HG02759 (cell line): ENCODE data around the gene ARID5A.

Experiments
- ATAC-seq: cut with Tn5 transposase; IDR thresholded peaks from one replicate; pipeline ENCODE4 v1.9.1; 2021; ENCODE audit warnings: mild to moderate bottlenecking, moderate library complexity; ENCODE audit not compliant: unreplicated experiment

The ARID5A gene

DNA sequence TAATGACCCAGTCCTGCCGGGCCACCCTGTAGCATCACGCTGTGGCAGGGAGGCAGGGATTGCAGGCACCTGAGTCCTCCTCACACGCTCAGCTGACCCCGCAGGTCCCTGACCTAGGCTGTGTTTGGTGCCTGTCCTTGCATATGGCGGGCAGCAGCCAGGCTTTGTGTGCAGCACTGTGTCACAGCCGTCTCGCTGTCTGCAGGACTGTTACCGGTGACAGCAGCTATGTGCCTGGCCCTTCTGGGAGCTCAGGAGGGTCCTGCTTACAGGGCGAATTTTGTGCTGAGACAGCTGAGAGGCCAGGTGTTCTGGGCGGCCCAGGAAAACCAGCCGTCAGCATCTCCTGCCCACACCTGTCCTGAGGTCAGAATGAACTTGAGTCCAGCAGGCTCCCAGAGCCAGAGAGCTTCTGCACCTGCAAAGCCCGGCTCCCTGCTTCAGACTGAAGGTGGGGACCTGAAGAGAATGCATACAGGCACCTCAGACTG, 10.4 kb upstream of the ARID5A start:
- ATAC-seq, result no peak

- ATAC-seq, result no peak
These were observed 9.8 kb upstream of the ARID5A start for GRCh38 chr2:96526615-96527285.

GRCh38 chr2:96527286-96528005, 9.1 kb upstream of the ARID5A start:
- ATAC-seq, result peak; percentile 47

- no peak for ATAC-seq
These were observed 8.4 kb upstream of the ARID5A start for GRCh38 chr2:96528006-96528699.

- ATAC-seq, result no peak
These were observed 7.7 kb upstream of the ARID5A start for GRCh38 chr2:96528700-96529375.

GRCh38 chr2:96529376-96530143, 7.0 kb upstream of the ARID5A start:
- ATAC-seq, result no peak

DNA sequence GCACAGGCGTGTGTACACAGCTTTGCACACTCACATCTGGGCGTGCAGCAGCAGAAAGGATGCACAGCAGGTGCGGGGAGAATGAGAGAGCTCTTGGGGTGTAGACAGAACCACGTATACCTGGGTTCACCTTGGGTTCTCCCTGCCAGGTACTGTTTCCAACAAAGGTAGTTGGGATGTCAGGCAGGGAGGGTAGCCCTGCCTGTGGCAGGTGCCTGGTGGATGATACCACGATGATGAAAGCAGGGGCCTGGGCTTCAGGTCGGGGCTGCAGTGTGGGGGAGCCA, 6.5 kb upstream of the ARID5A start:
- ATAC-seq, result no peak

- no peak for ATAC-seq
These were observed 5.8 kb upstream of the ARID5A start for GRCh38 chr2:96530474-96531357.

- no peak for ATAC-seq
These were observed 5.2 kb upstream of the ARID5A start for GRCh38 chr2:96531366-96531765.

DNA sequence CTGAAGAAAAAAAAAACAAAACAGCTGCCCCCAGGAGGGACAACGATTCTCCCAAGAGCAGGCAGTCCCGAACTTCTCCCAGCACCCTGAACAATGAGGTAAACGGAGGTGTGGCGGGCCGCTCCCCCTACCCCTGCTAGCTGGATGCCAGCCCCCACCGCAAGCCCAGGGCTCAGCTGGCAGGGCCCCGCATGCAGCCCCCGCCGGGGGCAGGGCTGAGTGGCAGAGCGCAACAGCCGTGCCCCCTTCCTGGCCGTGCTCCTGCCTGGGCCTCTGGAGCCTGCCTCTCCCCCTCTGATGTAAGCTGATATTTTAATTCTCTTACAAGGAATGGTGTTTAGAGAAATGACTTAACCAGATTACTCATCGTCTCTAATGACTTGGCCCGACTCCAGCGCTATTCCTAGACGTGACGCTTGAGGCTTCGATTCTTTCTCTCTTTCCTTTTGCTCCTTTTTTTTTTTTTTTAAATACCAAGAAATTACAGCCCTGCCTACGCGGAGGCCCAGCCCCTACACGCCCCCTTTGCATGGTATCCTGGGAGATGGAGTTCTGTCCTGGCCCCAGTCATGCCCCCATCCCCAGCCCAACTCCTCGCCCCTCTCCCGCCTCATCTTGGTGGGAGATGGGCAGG, 4.6 kb upstream of the ARID5A start:
- ATAC-seq, result peak; percentile 21

DNA sequence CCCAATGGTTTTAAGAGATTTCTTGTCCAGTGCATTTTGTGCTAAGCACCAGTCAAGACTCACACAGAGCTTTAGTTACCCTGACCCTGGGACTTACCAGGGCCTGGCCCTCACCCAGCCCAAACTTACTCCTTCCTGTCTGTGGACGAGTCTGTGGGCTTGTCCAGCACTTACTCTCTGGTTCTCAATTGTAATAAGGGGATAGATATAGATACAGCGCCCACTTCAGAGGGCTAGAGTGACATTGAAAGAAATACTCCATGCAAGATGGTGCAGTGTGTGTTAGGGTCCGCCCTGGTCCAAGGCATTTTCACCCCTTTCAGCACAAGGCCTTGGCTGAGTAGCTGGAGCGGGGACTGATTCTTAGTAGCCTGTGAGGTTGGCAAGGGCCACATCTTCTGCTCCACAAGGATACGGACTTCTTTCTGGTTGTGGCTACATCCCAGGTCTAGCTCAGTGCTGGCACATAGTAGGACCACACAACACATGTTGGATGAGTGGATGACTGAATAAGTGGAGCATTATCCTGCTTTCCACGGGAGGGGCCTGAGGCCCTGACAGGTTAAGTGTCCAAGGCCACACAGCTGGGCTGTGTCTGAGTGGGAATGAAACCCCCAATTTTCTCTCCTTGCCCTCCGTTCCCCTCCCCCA, 3.8 kb upstream of the ARID5A start:
- ATAC-seq, result no peak

GRCh38 chr2:96533292-96534073, 3.1 kb upstream of the ARID5A start:
- no peak for ATAC-seq

DNA sequence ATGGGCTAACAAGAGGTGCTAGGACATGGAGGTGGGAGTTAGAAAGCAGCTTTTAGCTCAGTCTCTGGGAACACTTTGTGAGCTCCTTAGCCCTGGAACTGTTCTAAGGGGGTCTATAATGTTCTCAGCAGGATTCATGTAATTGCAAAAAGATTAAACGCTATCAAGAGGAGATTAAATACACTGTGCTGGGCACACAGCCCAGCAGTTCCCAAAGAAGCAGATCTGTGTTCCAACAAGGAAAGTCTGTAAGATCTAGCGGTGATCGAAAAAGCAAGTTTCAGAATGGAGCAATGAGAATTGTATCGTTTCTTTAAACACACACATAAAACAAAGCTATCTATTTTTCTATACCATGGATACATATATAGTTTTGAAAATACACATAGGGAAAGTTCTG, 2.4 kb upstream of the ARID5A start:
- ATAC-seq, result no peak

DNA sequence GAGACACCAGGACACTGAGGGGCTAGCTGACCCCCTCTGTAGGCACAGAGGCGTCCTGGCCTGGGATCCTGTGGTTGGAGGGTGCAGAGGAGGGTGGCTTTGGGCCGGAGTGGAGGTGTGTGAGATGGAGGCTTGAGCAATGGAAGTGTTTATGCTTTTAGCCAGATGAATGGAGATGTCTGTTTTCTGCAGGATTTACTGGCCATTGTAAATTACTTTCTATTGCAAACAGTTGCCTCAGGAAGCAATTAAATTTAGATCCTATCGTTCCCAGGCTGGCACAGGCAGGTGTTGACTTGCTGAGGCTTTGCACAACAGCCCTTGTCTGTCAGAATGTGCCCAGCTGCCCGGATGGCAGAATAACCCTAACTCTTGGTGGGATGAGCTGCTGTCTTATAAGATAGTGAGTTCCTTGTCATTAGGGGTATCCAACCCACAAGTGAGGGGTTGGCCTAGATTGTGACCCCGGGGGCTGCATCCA, 1.8 kb upstream of the ARID5A start:
- ATAC-seq, result no peak

GRCh38 chr2:96535331-96535730, 1.2 kb upstream of the ARID5A start:
- no peak for ATAC-seq

DNA sequence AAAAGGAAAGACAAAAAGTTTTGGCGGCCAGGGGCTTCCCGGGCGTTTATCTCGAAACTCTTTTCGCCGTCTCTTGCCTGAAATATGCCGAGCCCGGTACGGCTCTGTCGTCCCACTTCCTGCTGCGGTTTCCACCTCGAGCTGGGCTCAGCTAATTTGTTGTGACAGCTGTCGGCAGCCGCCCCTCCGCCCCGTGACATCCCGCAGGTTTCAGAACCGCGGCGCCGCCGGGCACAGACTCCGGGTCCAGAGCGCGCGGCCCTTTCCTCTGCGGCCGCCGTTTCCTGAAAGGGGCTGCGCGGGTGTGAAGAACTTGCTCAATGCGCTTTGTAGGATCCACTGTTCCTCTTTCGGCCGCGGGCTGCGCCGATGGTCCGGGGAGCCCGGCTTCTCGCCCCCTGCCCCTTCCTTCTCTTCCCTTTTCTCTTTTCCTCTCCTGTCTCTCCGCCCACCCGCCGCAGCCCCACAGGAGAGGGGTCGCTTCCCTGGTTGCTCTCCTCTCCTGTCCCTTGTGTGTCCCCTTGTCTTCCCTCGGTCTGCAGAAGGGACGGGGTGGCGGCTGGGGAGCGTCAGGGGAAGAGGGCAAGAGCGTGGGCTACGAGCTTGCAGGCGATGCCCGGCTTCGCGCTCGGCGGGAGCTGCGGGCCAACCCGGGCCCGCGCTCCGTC, 648 bp downstream of the ARID5A start:
- ATAC-seq, result peak; percentile 65

DNA sequence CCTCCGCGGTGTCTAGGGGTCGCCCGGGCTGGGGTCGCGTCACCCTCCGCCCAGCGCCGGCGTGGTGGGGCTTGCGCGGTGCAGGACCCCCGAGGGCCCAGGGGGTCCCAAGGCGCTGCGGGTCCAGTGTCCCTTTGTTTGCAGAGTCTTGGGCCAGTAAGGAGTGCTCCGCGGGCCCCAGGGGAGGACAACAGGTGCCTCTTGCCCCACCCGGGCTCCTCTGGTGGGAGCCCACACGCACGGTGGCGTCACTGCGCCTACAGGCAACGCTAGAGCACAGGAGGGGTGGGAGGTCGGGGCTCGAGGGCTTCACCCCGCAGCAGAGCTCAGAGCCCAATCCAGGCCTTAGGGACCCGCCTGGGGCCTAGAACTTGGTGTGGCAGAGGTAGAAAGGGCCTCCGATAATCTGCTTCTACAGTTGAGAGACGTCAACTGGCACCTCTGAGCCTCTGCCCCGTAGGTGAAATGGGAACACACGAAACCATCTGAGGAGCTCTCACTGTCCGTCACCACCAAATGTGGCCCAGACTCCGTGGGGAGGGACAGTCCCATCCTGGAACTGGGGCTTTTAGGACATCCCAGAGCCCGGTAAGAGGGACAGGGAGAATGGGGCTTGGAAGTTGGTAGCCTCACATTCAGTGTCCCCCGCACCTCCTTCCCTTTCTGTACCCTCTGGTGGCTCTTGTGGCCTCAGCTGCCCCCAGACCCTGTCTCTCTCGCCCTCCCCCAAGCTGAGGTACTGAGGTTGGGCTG, 1.4 kb downstream of the ARID5A start:
- no peak for ATAC-seq
